ENCODE results near the gene GNAO1. TPM values are rescaled to one million over a fixed set of nuclear protein-coding genes. Genes with fewer than 3 reads are reported as not detected.

The GNAO1 gene
- total and polyA plus RNA-seq, 2 donors (not counting 1 experiment from before 2014, with no cell fraction given), result 0.13 to 5.1 TPM

- Histone ChIP-seq H3K27me3 (replicated peaks in 1 of 4; ENCODE audit: control extremely low read depth in 1 of 4, control insufficient read depth in 3 of 4, insufficient read depth in 4 of 4, low read length in 3 of 4) (peaks cover 0 to 6% (median 2%) of the 10 kb centered on the region in 4 experiments), H3K9ac (ENCODE audit: low read length) (no peak overlapping the region), H3K36me3 (replicated peaks in 1 of 2; ENCODE audit: control extremely low read depth in 1 of 2, control insufficient read depth in 1 of 2, extremely low read depth in 1 of 2, insufficient read depth in 2 of 2, low read length in 1 of 2) (no peaks in the 10 kb centered on the region), H3K9me3 (ENCODE audit: control extremely low read depth in 1 of 3, control insufficient read depth in 2 of 3, insufficient read depth in 1 of 3, low read length in 2 of 3) (peaks cover 0 to 6% (median 0%) of the 10 kb centered on the region in 3 donors), H3K27ac (ENCODE audit: low read length in 2 of 2) (no peak overlapping the region), H3K79me2 (ENCODE audit: control insufficient read depth, insufficient read depth, low read length) (no peaks in the 10 kb centered on the region), H3K4me2 (replicated peaks; ENCODE audit: low read depth, low read length, poor library complexity, severe bottlenecking) (no peak overlapping the region), H3K4me3 (ENCODE audit: control extremely low read depth in 1 of 5, extremely low read depth in 1 of 5, insufficient read depth in 1 of 5, low read depth in 2 of 5, low read length in 4 of 5) (no peak overlapping the region), H3K4me1 (ENCODE audit: control insufficient read depth in 2 of 2, insufficient read depth in 2 of 2, low read length in 2 of 2) (peaks cover 5 to 6% of the 10 kb centered on the region in 2 donors), H2AFZ (ENCODE audit: insufficient read depth, low read depth, low read length, poor library complexity, severe bottlenecking) (no peak overlapping the region), H4K20me1 (ENCODE audit: control insufficient read depth, insufficient read depth, low read length, poor library complexity, severe bottlenecking) (no peaks in the 10 kb centered on the region)
- ChIA-PET CTCF (no interaction called here), POLR2A (no interaction called here)
- Mint-ChIP-seq H3K4me1 (no peaks in the 10 kb centered on the region), H3K27ac (no peak overlapping the region), H3K9me3 (ENCODE audit: insufficient read depth) (no peaks in the 10 kb centered on the region), H3K4me3 (no peak overlapping the region), H3K27me3 (peaks cover 24% of the 10 kb centered on the region)
- intact Hi-C loops (cut with micrococcal nuclease), result no loop called here
- WGBS (ENCODE audit: insufficient coverage), result 100% methylated on average over 1 of the region's 4 CpGs
- no peak for TF ChIP-seq CTCF (IDR thresholded peaks at IDR 0.05)
- no peak for TF ChIP-seq EZH2 (IDR thresholded peaks at IDR 0.05; ENCODE audit: borderline replicate concordance, insufficient read depth, low read depth, low read length, poor library complexity, severe bottlenecking)
- no peak for DNase-seq
- ATAC-seq (ENCODE audit: low read depth), result no peak
Observed at GRCh38 chr16:56274369-56274768, 83.1 kb downstream of the GNAO1 start.

GRCh38 chr16:56275076-56275475 is 83.8 kb downstream of the GNAO1 start:
- 65% methylated on average over 3 of the region's 4 CpGs for WGBS (ENCODE audit: insufficient coverage)
- Mint-ChIP-seq H3K4me3 (no peak overlapping the region), H3K27me3 (peaks cover 23% of the 10 kb centered on the region), H3K9me3 (ENCODE audit: insufficient read depth) (no peaks in the 10 kb centered on the region), H3K4me1 (no peaks in the 10 kb centered on the region), H3K27ac (no peak overlapping the region)
- Histone ChIP-seq H3K9ac (ENCODE audit: low read length) (no peak overlapping the region), H3K9me3 (ENCODE audit: control extremely low read depth in 1 of 3, control insufficient read depth in 2 of 3, insufficient read depth in 1 of 3, low read length in 2 of 3) (peaks cover 0 to 6% (median 0%) of the 10 kb centered on the region in 3 donors), H3K79me2 (ENCODE audit: control insufficient read depth, insufficient read depth, low read length) (no peaks in the 10 kb centered on the region), H3K4me1 (ENCODE audit: control insufficient read depth in 2 of 2, insufficient read depth in 2 of 2, low read length in 2 of 2) (peaks cover 5 to 6% of the 10 kb centered on the region in 2 donors), H2AFZ (ENCODE audit: insufficient read depth, low read depth, low read length, poor library complexity, severe bottlenecking) (no peak overlapping the region), H3K36me3 (replicated peaks in 1 of 2; ENCODE audit: control extremely low read depth in 1 of 2, control insufficient read depth in 1 of 2, extremely low read depth in 1 of 2, insufficient read depth in 2 of 2, low read length in 1 of 2) (no peaks in the 10 kb centered on the region), H3K27ac (ENCODE audit: low read length in 2 of 2) (no peak overlapping the region), H3K4me2 (replicated peaks; ENCODE audit: low read depth, low read length, poor library complexity, severe bottlenecking) (no peak overlapping the region), H3K4me3 (ENCODE audit: control extremely low read depth in 1 of 5, extremely low read depth in 1 of 5, insufficient read depth in 1 of 5, low read depth in 2 of 5, low read length in 4 of 5) (no peak overlapping the region), H3K27me3 (replicated peaks in 1 of 4; ENCODE audit: control extremely low read depth in 1 of 4, control insufficient read depth in 3 of 4, insufficient read depth in 4 of 4, low read length in 3 of 4) (peaks cover 0 to 6% (median 2%) of the 10 kb centered on the region in 4 experiments), H4K20me1 (ENCODE audit: control insufficient read depth, insufficient read depth, low read length, poor library complexity, severe bottlenecking) (no peaks in the 10 kb centered on the region)
- intact Hi-C loops (cut with micrococcal nuclease), result no loop called here
- ATAC-seq (ENCODE audit: low read depth), result no peak
- DNase-seq, result no peak
- no peak for TF ChIP-seq EZH2 (IDR thresholded peaks at IDR 0.05; ENCODE audit: borderline replicate concordance, insufficient read depth, low read depth, low read length, poor library complexity, severe bottlenecking)
- no peak for TF ChIP-seq CTCF (IDR thresholded peaks at IDR 0.05)
- ChIA-PET CTCF (no interaction called here), POLR2A (no interaction called here)

Measured in B cell (primary cell).